TTC549 (cell line): ENCODE data around the gene WBP2NL.
A peak's percentile ranks its signal among the peaks of the same experiment; 100 is the strongest.
"Not testable (repeated sequence)": the region's sequence is repeated elsewhere in the genome, so short reads cannot be mapped to it uniquely, and the experiment has no call there.

Source experiments
- FAIRE-seq: peaks from 2 replicates; lab custom pipeline; 2012; peaks lifted over from hg19 to GRCh38; lab: Jason Lieb, UNC

WBP2NL gene, protein sequence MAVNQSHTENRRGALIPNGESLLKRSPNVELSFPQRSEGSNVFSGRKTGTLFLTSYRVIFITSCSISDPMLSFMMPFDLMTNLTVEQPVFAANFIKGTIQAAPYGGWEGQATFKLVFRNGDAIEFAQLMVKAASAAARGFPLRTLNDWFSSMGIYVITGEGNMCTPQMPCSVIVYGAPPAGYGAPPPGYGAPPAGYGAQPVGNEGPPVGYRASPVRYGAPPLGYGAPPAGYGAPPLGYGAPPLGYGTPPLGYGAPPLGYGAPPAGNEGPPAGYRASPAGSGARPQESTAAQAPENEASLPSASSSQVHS

DNA sequence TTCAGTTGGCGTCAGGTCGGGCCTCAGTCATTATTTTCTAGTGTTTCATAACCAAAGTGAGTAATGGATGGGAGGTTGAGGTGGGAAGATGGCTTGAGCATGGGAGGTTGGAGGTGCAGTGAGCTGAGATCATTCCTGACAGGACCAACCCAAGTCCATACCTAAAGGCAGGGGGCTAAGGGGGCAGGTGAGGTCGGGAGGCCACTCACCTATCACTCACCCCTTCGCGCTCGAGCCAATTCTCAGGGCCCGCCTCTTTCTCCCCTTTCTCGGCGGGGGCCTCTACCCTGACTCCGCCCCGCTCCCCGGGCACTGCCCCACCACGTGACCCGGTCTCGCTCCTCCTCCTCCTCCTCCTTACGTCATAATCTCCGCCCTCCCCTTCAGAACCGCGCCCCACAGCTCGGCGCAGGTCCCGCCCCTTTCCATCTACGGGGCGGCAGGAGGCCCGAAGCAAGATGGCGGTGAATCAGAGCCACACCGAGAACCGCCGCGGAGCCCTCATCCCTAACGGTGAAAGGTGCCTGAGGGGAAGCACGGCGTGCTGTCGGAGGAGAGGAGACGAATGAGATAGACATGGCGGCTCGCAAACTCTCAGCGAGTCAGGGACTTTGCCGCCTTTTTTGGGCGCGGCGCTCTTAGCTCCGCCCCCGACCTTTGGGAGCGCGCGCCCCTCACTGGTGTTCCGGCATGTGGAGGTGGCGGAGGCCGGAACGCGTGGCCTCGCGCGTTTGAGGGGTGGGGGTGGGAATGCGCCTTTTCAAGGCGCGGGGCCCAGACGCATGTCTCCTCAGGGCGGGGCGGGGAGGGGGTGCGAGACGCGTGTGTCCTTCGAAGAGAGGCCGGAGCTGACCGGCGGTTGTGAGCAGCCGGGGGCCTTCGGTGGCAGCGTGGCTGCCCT is at the start of gene WBP2NL:
TSS of gene WBP2NL (plus strand) at position 428 of the 901 bp plus-strand sequence. CDS start at position 459, 31 bp downstream.
- FAIRE-seq = no peak

DNA sequence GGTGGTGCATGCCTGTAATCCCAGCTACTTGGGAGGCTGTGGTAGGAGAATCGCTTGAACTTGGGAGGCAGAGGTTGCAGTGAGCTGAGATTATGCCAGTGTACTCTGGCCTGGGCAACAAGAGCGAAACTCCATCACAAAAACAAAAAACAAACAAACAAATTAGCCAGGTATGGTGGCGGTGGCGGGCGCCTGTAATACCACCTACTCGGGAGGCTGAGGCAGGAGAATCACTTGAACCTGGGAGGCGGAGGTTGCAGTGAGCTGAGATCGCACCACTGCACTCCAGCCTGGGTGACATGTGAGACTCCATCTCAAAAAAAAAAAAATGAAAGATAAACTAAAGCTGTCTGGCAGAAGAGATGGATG is 49.7 kb upstream of the WBP2NL start:
- FAIRE-seq = not testable (repeated sequence)

DNA sequence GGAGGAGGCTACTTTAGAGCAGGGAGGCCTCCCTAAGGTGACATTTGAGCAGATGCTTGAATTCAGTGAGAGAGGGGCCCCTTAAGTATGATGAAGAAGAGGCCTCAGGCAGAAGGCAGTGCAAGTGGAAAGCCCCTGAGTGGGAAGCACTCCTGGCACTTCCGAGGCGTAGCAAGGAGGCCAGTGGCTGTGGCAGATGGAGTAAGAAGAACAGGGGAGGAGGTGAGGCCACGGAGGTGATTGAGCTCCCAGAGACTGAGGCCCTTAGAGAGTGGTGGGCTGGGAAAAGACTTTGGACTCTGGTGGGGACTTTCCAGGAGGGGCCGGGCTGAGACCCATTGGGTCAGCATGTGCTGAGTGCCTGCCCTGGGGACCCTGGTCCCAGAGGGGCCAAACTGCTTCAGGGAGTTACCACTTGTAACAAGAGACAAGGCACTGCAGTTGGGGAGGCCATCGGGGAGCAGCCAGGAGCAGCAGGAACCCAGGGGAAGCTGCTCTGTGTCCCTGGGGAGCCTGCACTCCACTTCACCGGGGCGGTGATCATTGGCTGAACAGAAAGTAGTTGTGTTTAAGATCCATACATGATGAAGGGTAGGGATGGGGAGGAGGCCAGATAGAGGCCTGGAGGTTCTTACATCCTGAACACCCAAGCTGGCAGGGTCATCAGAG is 49.2 kb upstream of the WBP2NL start:
- no peak for FAIRE-seq

DNA sequence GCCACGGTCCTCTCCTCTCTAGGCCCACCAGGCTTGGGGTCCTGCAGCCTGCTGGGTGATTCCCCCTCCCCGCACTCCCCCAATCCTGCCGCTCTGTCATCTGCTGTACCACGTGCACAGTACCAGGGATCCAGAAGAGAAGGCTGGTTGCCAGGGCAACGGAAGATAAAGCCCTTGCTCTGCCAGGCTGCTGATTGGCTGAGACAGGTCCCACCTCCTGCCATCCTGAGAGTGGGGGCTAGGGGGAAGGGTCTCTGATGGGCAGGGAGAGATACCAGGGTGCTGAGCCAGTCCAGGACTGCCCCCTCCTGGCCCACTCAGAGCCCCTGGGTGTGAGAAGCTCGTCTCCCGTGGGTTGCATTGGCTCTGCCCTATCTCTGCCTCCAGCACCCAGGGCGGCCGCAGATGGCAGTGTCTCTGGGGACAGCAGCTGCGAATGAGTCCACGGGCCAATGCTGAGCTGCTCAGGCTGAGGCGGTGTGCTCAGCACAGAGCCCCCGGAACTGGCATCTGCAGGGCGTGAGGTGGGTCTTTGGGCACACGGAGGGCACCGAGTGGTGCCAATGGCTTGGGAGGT is 46.6 kb upstream of the WBP2NL start, which contains the start of gene SMIM45:
TSS of gene SMIM45 (plus strand) at position 253 of the 577 bp plus-strand sequence.
- FAIRE-seq = no peak

DNA sequence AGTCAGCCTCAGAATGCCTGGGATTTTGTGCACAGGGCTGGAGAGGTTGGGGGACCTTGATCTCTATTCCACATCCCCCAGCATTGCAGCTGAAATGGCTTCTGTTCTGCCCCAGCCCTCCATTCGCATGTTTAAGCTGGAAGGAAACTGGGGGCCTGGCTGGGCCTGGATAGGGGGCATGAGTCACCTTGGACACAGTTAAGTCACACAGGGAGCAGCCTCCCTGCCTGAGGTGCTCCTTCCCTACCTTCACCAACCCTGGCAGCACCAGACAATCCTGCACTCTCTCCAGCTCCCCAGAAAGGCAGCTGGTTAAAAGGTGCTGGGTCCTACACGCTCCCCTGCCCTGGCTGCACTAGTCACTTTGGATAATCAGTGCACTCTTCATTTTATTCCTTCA is 45.9 kb upstream of the WBP2NL start:
- no peak for FAIRE-seq

DNA sequence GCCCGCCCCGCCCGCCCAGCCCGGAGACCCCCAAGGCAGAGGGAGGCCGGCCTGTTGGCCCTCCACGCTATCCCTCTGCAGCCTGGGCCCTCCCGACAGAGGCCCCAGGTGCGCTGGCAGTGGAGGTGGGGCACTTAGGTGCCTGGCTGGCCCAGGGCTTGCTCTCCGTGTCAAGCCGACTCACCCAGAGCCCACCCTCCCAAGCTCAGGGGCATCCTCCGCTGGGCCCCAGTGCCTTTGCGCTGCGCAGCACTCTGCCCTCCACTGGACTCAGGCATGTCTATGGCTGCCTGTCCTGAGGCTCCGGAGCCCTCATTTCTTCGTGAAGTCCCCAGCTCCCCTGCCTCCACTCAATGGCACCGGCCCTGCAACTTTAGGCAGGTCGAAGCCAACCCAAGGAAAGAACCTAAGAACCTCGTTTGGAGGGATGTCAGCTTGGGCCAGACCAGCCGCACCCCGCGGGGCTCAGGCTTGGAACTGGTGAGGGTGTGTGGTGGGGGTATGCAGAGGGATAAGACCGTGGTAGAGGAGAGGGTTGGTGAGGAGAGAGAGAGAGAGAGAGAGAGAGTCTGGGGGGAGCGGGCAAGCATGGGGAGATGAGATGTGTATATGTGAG is 40.5 kb upstream of the WBP2NL start:
- no peak for FAIRE-seq

DNA sequence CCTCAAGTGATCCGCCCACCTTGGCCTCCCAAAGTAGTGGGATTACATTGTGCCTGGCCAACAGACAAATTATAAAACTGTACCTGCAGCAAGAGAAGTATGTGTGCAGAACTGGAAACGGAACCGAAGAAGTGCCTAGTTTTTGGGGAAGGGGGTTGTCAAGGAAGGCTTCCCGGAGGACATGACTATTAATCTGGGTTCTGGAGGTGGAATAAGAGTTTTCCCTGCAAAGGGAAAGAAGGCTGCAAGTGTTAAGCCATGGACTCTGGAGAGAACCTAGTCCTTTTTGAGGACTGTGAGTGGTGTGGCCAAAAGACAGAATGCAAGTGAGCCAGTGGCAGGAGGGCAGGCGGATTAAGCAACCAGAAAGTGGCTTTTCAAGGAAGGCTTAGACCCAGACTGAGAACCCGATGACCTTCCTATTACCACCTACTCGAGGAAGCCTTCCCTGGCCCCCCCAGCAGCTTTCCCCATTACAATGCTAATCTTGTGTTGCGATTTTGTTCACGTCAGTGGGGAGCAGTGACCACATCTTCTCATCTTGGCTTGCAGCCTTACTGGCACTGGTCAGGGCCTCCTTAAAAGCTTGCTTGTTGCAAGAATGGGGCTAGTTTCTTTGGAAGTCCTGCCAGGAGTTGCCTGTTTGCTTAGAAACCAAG is 35.0 kb upstream of the WBP2NL start:
- FAIRE-seq = no peak

DNA sequence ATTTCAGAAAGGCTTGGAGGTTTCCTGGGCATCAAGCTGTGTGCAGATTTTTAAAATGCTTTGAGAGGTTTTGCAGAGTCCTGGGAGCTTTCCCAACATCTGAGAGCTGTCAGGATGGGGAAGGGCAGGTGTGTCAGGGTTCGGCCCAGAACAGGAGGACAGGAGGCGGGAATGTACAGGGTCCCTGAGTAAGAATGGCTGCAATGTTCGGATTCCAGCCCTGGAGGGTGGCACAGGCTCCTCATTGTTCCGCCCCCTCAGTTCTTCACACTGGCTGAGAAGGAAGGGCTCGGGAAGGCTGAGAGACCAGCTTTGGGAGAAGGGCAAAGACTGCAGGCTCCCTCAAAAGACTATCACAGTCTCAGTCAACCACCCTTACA is 34.5 kb upstream of the WBP2NL start:
- no peak for FAIRE-seq

DNA sequence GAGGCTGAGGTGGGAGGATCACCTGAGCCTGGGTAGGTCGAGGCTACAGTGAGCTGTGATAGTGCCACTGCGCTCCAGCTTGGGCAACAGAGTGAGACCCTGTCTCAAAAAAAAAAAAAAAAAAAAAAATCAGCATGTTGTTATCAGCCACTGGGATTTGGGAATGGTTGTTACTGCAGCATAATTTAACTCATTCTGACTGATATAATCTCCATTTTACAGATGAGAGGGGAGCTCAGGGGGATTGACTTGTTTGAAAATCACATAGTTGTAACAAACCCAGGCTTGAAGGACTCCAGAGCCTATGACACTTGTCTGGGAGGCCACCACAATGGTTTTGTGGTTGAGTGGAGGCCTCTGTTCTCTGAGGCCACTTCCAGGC is 32.4 kb upstream of the WBP2NL start:
- no peak for FAIRE-seq

DNA sequence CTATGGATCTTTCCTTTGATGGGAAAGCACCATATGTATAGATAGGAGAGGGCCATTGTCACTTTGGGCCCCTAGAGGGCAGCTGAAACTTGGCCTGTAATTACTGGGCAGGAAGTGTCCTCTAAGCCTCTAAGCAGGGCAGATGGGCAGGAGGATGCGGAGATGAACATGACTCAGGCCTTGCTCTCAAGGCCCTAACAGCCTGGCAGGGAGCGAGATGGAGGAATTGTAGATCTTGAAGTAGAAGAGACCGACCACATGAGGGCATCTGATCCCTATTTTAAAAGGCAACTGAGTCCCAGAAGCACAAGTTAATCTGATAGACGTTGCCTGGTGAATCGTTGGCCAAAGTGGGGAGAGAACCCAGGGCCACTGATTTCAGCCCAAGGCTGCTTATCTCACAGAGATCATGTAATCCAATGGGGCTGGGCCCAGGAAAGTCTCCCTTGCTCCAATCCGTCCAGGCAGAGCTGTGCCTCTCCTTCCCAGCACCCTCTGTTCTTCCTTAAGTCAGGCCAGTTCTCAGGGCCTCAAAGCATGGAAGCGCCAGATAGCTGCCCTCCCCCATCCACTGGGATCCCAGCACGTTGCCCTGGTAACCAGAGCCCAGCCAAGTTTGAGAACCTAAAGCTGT is 31.9 kb upstream of the WBP2NL start:
- FAIRE-seq = peak; percentile 50

DNA sequence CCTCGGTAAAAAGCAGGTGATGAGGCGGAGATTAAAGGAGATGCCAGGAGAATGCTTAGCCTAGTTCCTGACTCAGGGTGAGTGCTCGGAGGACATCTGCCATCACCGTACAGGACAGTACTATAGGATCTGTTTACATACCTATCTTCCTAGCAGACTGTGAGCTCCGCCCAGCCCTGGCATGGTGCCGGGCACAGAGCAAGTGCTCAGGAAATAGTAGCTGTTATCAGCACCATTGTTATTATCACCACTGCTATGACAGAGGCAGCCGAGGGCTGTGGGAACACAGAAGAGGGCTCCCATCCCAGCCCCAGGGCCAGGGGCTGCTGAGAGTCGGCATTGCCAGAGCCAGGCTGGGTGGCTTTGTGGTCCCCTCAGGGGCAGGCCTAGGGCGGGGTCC is 30.0 kb upstream of the WBP2NL start:
- FAIRE-seq = no peak

DNA sequence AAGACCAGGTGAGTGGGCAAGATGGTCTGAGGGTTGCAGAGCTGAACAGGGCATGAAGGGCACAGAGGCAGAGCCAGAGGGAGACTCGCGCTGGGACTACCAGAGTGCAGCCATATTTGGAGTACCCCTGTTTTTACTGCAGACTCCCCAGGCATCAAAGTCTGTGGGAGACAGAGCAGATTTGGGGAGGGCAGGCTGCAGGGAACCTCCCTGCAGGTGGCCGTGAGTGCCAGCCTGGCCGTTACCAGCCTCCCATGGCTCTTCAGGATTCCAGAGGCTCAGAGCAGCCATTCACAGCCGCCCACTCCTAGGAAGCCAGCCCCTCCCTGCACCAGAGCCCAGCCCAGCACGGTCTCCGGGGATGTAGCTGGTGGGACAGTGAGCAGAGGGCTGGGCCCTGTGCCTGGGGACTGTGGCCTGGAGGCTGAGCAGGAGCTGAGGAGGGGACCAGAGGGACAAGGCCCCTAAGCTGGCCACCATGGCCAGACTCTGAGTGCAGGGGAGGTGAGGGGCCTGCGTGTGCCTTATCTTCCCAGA is 29.4 kb upstream of the WBP2NL start, which contains the start of gene SEPTIN3:
TSS of gene SEPTIN3 (plus strand) at position 334 of the 537 bp plus-strand sequence. CDS start 2,050 bp downstream, outside the sequence.
- FAIRE-seq = no peak

DNA sequence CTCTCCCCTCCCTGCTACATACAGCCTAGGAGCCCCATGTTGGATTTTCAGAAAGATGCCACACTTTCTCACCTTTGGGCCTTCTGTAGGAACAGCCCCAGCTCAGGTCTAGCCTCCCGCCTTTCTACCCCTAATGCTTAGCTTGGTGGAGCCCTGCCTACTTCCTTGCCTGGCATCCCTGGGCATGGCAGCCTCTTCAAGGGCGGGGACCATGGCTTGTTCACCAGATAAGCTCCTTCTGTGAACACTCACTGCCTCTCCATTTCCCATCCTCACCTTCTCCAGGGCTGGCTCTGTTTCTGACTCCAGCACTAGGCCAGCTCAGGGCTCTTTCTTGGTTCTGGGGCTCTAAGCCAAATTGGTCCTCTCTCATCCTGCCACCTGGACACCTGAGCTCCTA is 28.0 kb upstream of the WBP2NL start:
- no peak for FAIRE-seq

DNA sequence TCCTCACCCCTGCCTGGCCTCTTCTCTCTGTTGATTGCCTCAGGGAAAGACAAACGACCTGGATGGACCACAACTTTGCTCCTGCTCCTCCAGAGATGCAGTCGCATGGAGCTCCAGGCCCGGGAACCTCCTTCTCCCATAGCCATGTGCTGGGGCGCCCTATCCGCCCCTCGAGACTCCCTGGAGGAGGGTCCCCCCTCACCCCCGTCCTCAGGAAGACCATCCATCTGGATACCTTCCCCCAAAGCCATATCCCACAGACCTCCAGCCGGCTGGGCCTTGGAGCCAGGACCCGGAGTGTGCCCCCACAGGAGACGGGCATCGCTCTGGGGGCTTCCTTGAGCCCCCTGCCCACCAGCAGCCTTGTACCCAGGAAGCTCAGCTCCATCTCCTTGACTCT is 27.2 kb upstream of the WBP2NL start:
- no peak for FAIRE-seq

DNA sequence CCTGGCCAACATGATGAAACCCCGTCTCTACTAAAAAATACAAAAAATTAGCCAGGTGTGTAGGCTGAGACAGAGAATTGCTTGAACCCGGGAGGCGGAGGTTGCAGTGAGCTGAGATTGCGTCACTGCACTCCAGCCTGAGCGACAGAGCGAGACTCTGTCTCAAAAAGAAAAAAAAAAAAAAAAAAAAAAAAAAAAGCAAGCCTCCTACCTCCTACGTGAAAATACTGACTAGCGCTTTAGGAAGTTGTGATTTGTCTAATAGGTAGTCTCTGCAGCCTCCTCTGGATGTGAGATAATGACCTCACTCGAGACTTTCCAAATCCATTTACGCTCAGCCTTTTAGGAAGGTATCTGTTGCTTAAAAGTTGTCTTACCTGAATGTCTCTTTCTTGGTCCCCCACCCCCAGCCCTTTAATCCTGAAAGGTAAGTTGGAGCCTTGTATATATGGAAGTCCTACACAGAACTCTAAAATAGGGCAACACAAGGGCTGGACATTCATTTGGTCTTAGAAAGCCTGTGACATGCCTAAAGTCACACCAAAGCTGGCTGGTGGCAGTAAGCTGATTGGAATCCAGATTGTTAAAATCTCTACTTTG is 23.8 kb upstream of the WBP2NL start:
- FAIRE-seq = no peak

DNA sequence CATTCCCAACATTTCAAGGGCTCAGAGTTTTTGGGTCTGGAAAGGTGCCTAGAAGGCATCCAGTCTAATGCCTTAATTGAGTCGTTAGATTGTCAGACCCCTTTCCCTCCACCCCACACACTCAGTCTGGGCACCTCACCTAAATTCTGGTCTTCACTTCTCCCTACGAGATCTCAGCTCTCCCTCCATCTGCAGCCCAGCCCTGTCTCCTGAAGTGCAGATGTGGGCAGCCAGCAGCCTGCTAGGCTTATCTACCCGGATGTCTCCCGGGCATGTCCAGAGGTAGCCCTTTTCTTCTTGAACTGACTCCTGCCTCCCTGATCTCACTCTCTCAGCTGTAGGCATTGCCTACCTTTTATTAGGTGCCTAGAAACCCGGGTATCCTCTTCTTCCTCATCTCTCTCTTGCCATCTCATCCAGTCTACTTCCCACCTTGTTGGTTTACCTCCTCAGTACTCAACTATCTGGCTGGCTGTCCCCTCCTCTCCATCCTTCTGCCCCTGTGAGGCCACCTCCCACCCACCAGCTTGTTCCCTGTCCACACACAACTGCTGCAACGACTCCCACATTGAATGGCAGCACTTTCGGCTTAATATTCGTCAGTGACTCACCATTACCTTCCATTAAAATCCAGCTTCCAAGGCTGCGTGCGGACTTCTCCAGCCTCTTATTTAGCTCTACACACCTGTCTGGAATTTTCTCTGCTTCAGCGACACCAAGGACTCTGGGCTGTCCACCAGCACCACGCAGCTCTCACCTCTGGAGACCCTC is 23.1 kb upstream of the WBP2NL start:
- FAIRE-seq = no peak

DNA sequence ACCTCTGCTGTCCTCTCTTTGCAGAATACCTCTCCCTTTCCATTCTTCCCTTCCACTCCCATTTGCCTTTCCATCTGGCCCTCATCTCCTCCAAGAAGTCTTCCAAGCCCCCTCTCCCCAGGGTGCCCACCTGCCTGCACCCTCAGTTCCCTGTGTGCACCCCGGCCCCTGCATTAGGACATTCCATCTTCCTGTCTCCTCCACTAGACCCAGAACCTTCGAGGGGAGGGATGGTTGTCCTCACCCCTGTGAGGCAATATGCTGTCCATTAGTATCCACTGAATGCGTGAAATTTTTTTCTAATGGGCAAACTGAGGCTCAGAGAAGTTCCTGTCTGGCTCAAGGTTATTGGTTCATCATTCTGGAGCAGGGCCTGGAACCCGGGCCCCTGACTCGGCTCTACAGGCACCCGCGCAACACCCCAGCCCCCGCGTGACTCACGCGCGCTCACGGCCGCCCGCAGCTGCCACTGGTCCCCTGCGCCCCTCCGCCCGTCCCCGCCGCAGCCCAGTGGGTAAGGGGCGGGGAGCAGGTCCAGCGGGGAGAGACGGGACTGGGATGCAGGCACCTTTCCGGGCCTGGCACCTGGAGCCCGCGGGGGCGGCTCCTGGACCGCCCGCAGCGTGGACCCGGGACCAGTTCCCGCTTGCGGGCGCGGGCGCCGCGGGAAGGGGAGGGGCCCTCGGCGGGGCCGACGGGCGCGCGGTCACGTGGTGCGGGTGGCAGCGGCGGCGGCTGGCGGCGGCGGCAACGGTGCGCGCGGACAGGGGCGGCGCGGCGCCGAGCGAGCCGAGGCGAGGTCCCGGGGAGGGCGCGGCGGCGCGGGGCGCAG is 22.3 kb upstream of the WBP2NL start:
- FAIRE-seq = no peak

DNA sequence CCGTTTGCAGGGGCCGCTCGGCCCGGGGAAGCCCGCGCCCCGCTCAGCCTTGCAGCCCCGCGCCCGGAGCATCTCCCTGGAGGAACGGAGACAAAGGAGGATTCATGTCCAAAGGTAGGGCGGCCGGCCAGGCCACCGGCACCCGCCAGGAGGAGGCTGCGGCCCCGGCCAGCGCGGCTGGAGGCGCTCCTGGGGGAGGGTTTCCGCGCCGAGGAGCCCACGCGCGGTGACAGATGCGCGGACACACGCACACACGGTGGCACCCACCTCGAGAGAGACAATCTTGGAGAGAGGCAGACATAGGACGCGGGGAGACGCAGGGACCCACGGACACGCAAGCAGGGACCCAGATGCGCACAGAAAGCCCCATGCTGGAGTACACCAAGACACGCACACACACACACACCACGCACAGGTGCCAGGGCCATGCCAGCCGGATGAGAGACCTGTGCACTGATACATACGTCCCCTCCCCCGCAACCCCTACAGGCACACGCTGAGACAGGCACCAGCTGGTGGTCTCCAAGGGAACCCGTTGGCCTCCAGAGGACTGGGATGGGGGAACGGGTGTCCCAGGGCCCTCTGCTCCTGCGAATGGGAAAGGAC is 21.5 kb upstream of the WBP2NL start:
- FAIRE-seq = no peak
